ENCODE results near the gene PLSCR1.

PLSCR1 gene

GRCh38 chr3:146544002-146544928 is at the start of gene PLSCR1:
TSS of gene PLSCR1 (minus strand) at chr3:146544607. CDS start at chr3:146536552, 8,055 bp downstream.
- peak; percentile 74 for DNase-seq

GRCh38 chr3:146593776-146594175 is 49.4 kb upstream of the PLSCR1 start:
- DNase-seq: no peak

- no peak for DNase-seq
Measured at GRCh38 chr3:146590521-146590920, 46.1 kb upstream of the PLSCR1 start.

- DNase-seq: no peak
Measured at GRCh38 chr3:146589899-146590508, 45.6 kb upstream of the PLSCR1 start.

DNA sequence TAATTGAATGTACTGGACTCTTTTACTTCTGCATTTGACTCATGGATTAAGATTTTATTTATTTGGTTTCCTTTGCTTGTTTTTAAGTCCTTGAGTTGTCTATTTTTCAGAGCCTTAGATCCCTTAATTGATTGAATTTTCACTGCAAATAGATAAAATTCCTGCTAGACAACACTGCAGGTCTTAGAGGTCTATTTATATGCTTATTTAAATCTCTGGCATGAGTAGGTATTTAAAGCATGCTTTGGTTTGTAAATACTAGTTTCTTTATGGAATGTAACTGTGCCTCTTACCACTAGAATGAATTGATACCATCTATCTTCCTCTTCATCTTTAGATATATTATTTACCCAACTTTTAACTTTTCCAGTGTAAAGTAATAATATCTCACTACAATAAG is 40.7 kb upstream of the PLSCR1 start:
- DNase-seq: no peak

GRCh38 chr3:146581951-146582467 is 37.6 kb upstream of the PLSCR1 start:
- DNase-seq: no peak

GRCh38 chr3:146581080-146581601 is 36.7 kb upstream of the PLSCR1 start:
- no peak for DNase-seq

DNA sequence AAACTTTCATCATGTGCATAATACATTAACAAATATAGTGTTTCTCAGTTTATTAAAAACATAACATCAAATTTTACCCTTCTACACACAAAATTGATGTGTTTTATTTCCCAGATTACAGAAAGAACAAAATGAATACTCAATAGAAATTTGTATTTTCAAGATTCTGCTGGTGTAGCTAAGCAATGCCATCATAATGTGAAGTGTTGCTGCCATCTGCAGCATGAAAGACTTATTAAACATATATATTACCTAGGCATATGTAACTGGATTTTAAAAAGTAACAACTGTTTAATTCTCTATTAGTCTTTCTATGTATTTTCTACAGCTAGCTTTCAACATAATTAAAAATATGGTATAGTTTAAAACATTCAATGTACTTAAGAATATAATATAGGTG is 33.3 kb upstream of the PLSCR1 start:
- DNase-seq: peak; percentile 37

DNA sequence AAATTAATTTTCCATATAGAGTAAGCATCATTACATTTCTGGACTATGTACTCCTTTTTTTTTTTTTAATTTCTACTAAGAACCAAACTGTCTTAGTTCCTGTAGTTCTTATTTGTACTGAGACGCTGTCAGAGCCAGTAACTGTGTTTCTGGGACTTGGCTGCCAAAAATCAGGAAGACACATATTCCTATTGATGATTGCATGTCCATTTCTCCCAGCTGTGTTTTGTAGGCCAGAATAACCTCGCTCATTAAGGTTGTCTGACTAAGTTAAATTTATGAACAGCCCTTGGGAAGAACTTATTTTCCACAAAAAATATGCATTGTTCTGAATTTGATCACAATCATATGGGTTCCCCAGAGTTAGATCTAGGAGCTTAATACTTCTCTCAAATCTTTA is 31.2 kb upstream of the PLSCR1 start:
- DNase-seq: no peak

DNA sequence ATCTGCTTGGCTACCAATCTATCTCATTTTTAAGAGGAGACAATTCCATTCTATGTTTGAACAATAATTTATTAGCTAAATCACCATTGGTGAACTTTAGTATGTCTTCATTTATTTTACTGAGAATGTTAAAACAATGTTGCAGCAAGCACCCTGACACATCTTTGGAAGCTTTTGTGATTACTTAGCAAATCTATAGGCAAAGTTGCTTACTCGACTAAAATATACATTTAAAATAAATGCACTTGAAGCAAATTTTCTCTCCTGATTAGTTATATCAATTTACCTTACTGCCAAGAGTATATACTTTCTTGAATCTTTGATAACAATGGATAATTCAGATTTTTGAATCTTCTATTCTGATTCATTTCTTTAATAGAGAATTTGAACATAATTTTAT is 29.8 kb upstream of the PLSCR1 start:
- no peak for DNase-seq

DNA sequence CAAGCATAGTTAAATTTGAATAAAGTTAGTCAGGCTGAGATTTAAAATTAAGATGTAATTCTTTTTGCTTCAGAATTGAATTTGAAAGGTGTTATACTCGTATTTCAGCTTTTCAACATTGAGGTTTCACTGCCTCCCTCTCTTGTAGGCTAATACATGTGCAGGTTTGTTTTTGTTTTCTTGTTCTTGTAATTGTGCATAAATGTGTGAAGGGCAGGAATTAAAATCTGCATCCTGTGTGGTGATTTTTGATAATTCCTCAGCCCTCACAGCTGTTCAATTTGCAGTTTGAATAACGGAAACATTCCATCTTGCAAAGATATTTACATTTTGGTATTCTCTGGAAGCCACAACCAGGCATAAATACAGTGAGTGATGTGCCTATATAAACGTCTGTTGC is 24.9 kb upstream of the PLSCR1 start:
- no peak for DNase-seq

- DNase-seq: no peak
Measured at GRCh38 chr3:146566138-146566537, 21.7 kb upstream of the PLSCR1 start.

DNA sequence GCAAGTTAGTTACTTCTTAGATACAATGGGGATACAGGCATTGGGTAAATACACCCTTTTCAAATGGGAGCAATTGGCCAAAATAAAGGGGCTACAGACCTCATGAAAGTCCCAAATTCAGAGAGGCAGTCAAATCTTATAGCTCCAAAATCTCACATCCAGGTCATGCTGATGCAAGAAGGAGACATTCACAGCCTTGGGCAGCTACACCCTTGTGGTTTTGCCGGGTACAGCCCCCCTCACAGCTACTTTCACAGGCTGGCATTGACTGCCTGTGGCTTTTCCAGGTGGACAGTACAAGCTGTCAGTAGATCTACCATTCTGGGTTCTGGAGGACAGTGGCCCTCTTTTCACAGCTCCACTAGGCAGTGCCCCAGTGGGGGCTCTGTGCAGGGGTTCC is 17.5 kb upstream of the PLSCR1 start:
- no peak for DNase-seq

GRCh38 chr3:146561463-146561862 is 17.1 kb upstream of the PLSCR1 start:
- DNase-seq: no peak

DNA sequence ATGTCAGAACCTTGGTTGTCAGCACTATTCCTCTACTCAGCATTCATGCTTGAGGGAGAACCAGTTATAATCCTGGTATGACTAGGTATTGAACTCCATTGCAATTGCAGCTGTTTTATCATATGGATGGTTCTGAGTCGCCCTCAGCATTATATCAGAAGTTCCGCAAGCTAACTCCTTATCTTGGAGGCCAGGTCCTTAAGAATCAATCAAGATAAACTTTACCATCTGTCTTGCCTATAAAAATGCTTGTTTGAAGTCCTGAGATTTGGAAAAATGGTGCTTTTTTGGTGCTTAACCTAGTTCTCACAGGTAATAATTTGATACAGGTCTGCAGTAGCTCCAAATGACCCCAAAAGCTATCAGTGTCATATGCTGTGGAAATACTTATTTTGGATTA is 16.3 kb upstream of the PLSCR1 start:
- DNase-seq: no peak

- no peak for DNase-seq
Measured at GRCh38 chr3:146559388-146559787, 15.0 kb upstream of the PLSCR1 start.

- no peak for DNase-seq
Measured at GRCh38 chr3:146558781-146559180, 14.4 kb upstream of the PLSCR1 start.

DNA sequence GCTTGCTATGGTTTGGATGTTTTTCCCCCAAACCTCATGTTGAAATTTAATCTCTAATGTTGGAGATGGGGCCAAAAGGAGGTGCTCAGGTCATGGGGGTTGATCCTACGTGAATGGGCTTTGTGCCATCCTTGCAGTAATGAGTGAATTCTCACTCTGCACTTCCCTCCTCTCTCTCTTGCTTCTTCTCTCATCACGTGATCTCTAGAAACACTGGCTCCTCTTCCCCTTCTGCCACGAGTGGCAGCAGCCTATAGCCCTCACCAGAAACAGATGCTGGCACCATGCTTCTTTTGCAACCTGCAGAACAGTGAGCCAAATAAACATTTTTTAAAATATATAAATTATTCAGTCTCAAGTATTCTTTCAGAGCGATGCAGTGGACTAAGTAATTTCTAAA is 13.3 kb upstream of the PLSCR1 start:
- no peak for DNase-seq

GRCh38 chr3:146555311-146555710 is 10.9 kb upstream of the PLSCR1 start:
- DNase-seq: no peak

DNA sequence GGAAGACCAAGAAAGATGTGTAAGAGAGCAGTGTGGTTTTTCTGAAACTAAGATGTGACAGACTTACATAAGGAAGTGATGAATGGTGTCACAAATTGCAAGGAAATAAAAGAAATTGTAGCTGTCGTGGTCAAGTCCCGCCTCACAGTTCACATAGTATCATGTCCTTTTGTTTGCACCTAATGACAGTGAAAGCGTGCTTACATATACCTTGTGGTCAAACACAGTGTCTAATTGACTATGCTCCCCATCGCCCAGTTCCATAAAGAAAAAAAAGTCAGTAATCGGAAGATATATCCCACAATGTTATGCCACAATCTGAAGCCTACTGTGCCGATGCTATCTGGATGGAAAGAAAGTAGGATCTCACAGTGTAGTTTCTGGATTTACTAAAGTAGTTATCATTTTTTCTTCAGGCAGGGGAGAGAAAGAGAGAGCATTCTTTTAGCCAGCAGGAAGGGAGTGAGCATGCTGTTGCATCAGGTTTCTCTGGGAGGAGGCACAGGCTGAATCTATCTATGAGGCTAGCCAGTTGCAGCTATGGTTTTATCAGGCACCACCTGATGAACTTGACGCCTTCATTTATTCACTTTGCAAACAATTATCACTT is 9.8 kb upstream of the PLSCR1 start:
- DNase-seq: no peak

DNA sequence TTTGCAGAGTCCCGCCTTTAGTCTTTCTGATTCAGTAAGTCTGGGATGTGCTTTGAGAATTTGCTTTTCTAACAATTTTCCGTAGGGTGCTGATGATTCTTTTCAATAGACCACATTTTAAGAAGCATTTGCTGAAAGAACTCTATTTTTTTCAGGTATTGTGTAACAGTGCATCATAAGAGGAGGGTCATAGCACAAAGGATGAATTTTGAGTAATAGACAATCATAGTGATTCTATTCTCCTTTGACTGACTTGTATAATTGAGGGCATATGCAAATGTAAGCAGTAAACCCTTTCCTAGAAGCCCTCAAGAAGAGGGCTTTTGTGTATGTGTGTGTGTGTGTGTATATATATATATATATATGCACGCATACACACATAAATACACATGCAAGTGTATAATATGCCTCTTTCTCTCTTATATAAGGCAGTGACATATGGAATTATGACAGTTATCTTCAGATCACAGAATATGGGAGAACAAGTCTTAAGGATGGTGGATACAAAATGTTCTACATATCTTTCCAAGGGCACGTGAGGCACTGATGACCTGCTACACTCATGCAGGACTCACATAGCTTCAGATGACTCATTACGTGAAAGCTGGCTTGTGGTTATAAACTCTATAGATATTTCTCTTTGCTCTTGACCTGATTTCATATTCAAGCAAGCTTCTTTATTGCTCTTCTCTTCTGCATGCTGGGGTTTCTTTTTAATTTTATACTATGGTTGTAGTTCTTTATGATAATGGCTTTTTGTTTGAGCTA is 6.5 kb upstream of the PLSCR1 start:
- no peak for DNase-seq

- DNase-seq: no peak
Measured at GRCh38 chr3:146550070-146550615, 5.7 kb upstream of the PLSCR1 start.

Measured in CD4-positive, alpha-beta T cell treated with Interleukin-6 for 4 hours (primary cell).